ENCODE data around the gene SH3BGRL2. TPM values are rescaled to one million over a fixed set of nuclear protein-coding genes. Genes with fewer than 3 reads are reported as not detected.

SH3BGRL2 gene
- total RNA-seq, 1 experiment from 2014 or later: 3.8 TPM

DNA sequence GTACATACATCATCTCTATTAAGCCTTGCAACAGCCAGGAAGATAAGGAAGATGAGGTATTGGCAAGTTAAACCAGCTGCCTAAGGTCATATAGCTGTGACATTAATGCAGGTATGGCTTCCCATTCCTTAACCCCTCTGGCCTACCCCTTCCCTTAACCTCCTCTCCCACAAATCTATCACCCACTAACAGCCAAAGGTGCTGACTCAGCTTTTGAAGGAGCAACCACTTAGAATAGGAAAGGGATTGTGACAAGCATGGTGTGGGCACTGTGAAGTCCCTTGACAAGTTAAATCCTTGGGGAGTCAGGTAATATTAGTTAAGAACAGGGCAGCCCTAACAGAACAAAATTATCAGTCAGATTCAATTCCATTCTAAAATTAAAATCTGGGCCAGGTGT lies 5.4 kb upstream of the SH3BGRL2 start:
- ChIA-PET CTCF (no interaction called here), POLR2A (ENCODE audit: unreplicated experiment) (no interaction called here)
- no peaks in the 10 kb centered on the region for H3K9me2 ChIP-seq (replicated peaks; ENCODE audit: low read length)
- TF ChIP-seq EZH2 (IDR thresholded peaks at IDR 0.05; ENCODE audit: low read length, unreplicated experiment) (no peak), EZH2phosphoT487 (IDR thresholded peaks at IDR 0.05; ENCODE audit: borderline replicate concordance, low read length) (no peak)
- TF ChIP-seq, protein P1, sequence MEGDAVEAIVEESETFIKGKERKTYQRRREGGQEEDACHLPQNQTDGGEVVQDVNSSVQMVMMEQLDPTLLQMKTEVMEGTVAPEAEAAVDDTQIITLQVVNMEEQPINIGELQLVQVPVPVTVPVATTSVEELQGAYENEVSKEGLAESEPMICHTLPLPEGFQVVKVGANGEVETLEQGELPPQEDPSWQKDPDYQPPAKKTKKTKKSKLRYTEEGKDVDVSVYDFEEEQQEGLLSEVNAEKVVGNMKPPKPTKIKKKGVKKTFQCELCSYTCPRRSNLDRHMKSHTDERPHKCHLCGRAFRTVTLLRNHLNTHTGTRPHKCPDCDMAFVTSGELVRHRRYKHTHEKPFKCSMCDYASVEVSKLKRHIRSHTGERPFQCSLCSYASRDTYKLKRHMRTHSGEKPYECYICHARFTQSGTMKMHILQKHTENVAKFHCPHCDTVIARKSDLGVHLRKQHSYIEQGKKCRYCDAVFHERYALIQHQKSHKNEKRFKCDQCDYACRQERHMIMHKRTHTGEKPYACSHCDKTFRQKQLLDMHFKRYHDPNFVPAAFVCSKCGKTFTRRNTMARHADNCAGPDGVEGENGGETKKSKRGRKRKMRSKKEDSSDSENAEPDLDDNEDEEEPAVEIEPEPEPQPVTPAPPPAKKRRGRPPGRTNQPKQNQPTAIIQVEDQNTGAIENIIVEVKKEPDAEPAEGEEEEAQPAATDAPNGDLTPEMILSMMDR (conservative IDR thresholded peaks at IDR 0.05; ENCODE audit: low read depth, low read length): no peak
- H3F3A ChIP-seq (ENCODE audit: low read length, unreplicated experiment): no peaks in the 10 kb centered on the region
- no peaks in the 10 kb centered on the region for H3K27me3 ChIP-seq (ENCODE audit: low read length)
- no peak overlapping the region for H3K4me3 ChIP-seq (ENCODE audit: low read length)
- ATAC-seq: no peak
- H3K4me2 ChIP-seq (ENCODE audit: low read length): no peak overlapping the region
- H3K9ac ChIP-seq (ENCODE audit: low read length): no peak overlapping the region
- no peaks in the 10 kb centered on the region for H3K79me2 ChIP-seq (ENCODE audit: low read length)
- no TSS peak for BruUV-seq (replicated peaks)
- intact Hi-C loops (cut with micrococcal nuclease): no loop called here
- no peak overlapping the region for H2AFZ ChIP-seq (ENCODE audit: low read length)
- H3K4me1 ChIP-seq (ENCODE audit: insufficient read depth, low read length): peaks cover 6% of the 10 kb centered on the region
- no peaks in the 10 kb centered on the region for H3K9me3 ChIP-seq (ENCODE audit: low read length)
- H4K20me1 ChIP-seq (ENCODE audit: low read length): no peaks in the 10 kb centered on the region
- H3K36me3 ChIP-seq (ENCODE audit: low read depth, low read length): no peaks in the 10 kb centered on the region
- no peak for DNase-seq
- no peak overlapping the region for H3K27ac ChIP-seq (ENCODE audit: low read length)

DNA sequence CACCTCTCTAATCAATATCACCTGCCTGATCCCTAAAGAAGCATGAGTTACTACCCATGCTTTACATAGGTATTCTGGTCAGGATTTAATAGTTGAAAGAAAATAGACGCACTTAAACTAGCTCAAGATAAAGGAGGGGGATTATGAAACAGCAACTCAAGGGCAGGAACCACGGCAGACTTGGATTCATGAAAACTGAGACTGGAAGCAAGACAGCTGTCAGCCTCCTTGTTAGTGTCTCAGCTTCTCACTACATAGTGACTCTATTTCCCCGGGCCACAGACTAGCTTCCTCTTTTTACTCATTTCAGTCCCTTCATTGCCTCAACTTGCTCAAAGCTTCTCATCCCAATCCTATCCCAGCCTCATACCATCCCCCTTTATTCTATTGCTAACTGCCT lies 4.3 kb upstream of the SH3BGRL2 start:
- Histone ChIP-seq H3K4me2 (ENCODE audit: low read length) (no peak overlapping the region), H4K20me1 (ENCODE audit: low read length) (no peaks in the 10 kb centered on the region), H3K27ac (ENCODE audit: low read length) (no peak overlapping the region), H3K27me3 (ENCODE audit: low read length) (no peaks in the 10 kb centered on the region), H2AFZ (ENCODE audit: low read length) (no peak overlapping the region), H3F3A (ENCODE audit: low read length, unreplicated experiment) (no peaks in the 10 kb centered on the region), H3K9me2 (replicated peaks; ENCODE audit: low read length) (no peaks in the 10 kb centered on the region), H3K4me1 (ENCODE audit: insufficient read depth, low read length) (peaks cover 6% of the 10 kb centered on the region), H3K79me2 (ENCODE audit: low read length) (no peaks in the 10 kb centered on the region), H3K4me3 (ENCODE audit: low read length) (no peak overlapping the region), H3K36me3 (ENCODE audit: low read depth, low read length) (no peaks in the 10 kb centered on the region), H3K9ac (ENCODE audit: low read length) (no peak overlapping the region), H3K9me3 (ENCODE audit: low read length) (no peaks in the 10 kb centered on the region)
- DNase-seq: no peak
- TF ChIP-seq, protein P1 (conservative IDR thresholded peaks at IDR 0.05; ENCODE audit: low read depth, low read length): no peak
- TF ChIP-seq EZH2phosphoT487 (IDR thresholded peaks at IDR 0.05; ENCODE audit: borderline replicate concordance, low read length): no peak
- TF ChIP-seq EZH2 (IDR thresholded peaks at IDR 0.05; ENCODE audit: low read length, unreplicated experiment): no peak
- intact Hi-C loops (cut with micrococcal nuclease): no loop called here
- BruUV-seq (replicated peaks): no TSS peak
- ChIA-PET POLR2A (ENCODE audit: unreplicated experiment) (no interaction called here), CTCF (no interaction called here)
- ATAC-seq: no peak

DNA sequence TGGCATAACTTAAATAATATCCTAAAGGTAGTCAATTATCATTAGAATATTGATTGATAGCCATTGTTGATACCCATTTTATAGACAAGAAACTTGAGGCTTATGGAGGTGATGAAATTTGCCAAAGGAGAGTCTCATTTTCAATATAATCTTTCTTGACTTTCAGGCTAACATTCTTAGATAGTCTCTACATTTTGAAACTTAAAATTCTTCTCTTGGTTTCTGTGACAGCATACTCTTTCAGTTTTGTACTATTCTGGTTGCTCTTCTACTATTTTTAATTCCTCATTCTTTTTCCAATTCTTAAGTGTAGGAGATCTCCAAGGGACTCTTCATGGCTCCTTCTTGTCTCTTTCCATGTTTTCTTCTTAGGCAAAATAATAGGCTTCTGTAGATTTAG lies 3.7 kb upstream of the SH3BGRL2 start:
- no peaks in the 10 kb centered on the region for H3F3A ChIP-seq (ENCODE audit: low read length, unreplicated experiment)
- no peak overlapping the region for H3K9ac ChIP-seq (ENCODE audit: low read length)
- H3K9me3 ChIP-seq (ENCODE audit: low read length): no peaks in the 10 kb centered on the region
- ATAC-seq: no peak
- H3K79me2 ChIP-seq (ENCODE audit: low read length): no peaks in the 10 kb centered on the region
- H3K4me3 ChIP-seq (ENCODE audit: low read length): no peak overlapping the region
- BruUV-seq (replicated peaks): no TSS peak
- intact Hi-C loops (cut with micrococcal nuclease): no loop called here
- no peaks in the 10 kb centered on the region for H3K36me3 ChIP-seq (ENCODE audit: low read depth, low read length)
- H4K20me1 ChIP-seq (ENCODE audit: low read length): no peaks in the 10 kb centered on the region
- no peak for DNase-seq
- H3K27ac ChIP-seq (ENCODE audit: low read length): no peak overlapping the region
- H3K4me2 ChIP-seq (ENCODE audit: low read length): no peak overlapping the region
- H3K27me3 ChIP-seq (ENCODE audit: low read length): no peaks in the 10 kb centered on the region
- ChIA-PET CTCF (no interaction called here), POLR2A (ENCODE audit: unreplicated experiment) (no interaction called here)
- TF ChIP-seq, protein P1 (conservative IDR thresholded peaks at IDR 0.05; ENCODE audit: low read depth, low read length): no peak
- TF ChIP-seq EZH2phosphoT487 (IDR thresholded peaks at IDR 0.05; ENCODE audit: borderline replicate concordance, low read length): no peak
- no peak for TF ChIP-seq EZH2 (IDR thresholded peaks at IDR 0.05; ENCODE audit: low read length, unreplicated experiment)
- no peaks in the 10 kb centered on the region for H3K9me2 ChIP-seq (replicated peaks; ENCODE audit: low read length)
- peaks cover 12% of the 10 kb centered on the region for H3K4me1 ChIP-seq (ENCODE audit: insufficient read depth, low read length)
- no peak overlapping the region for H2AFZ ChIP-seq (ENCODE audit: low read length)

Measured in PC-3 (cell line).